Calu3 (cell line): ENCODE measurements around the gene MYO10. TPM values are rescaled to one million over a fixed set of nuclear protein-coding genes. Genes with fewer than 3 reads are reported as not detected.
A peak's percentile ranks its signal among the peaks of the same experiment; 100 is the strongest.
"Not testable (repeated sequence)": the region's sequence is repeated elsewhere in the genome, so short reads cannot be mapped to it uniquely, and the experiment has no call there.

Experiments used
- Bru-seq: library from RNA; stranded (reverse); fragments of 400-500 nt; gene quantifications from one replicate; lab custom pipeline; 2021; lab: Mats Ljungman, UMichigan
- BruChase-seq, 2 experiments: library from RNA; stranded (reverse); fragments of 400-500 nt; gene quantifications; one replicate each; lab custom pipeline; 2021; lab: Mats Ljungman, UMichigan
- BruUV-seq: library from RNA; stranded (reverse); fragments of 400-500 nt; replicated peaks from 2 replicates; lab custom pipeline; 2021; lab: Mats Ljungman, UMichigan
- CTCF ChIA-PET: fragments of 300-600 bp; sonication (Branson Sonifier 250); formaldehyde crosslinking; loops from one replicate; lab custom pipeline; 2022; ENCODE audit warnings: antibody characterized with exemption; lab: Charles Lee
- DNase-seq: peaks from one replicate; pipeline ENCODE4 v3.0.0; 2022
- H3K27ac Mint-ChIP-seq: one replicate; pipeline ENCODE4 v1.8.0; 2022; ENCODE audit warnings: mixed read lengths; ENCODE audit not compliant: unreplicated experiment
- H3K27me3 Mint-ChIP-seq: one replicate; pipeline ENCODE4 v1.8.0; 2022; ENCODE audit warnings: mixed read lengths; ENCODE audit not compliant: unreplicated experiment
- H3K36me3 Mint-ChIP-seq: one replicate; pipeline ENCODE4 v1.8.0; 2022; ENCODE audit warnings: mild to moderate bottlenecking, moderate library complexity, mixed read lengths; ENCODE audit not compliant: insufficient read depth, unreplicated experiment
- H3K4me1 Mint-ChIP-seq: one replicate; pipeline ENCODE4 v1.8.0; 2022; ENCODE audit warnings: mild to moderate bottlenecking, low read depth, mixed read lengths; ENCODE audit not compliant: unreplicated experiment
- H3K4me3 Mint-ChIP-seq: one replicate; pipeline ENCODE4 v1.8.0; 2022; ENCODE audit warnings: mild to moderate bottlenecking, low read depth, moderate library complexity, mixed read lengths; ENCODE audit not compliant: unreplicated experiment
- H3K9me3 Mint-ChIP-seq: one replicate; pipeline ENCODE4 v1.8.0; 2022; ENCODE audit warnings: low read depth, mixed read lengths; ENCODE audit not compliant: unreplicated experiment
- CTCF ChIP-seq: fragments of 200-600 bp; IDR thresholded peaks from one replicate; pipeline ENCODE4 v1.8.0; 2022; ENCODE audit warnings: antibody characterized with exemption; ENCODE audit not compliant: unreplicated experiment
- intact Hi-C: fragments of 100-400 bp; cut with micrococcal nuclease; formaldehyde crosslinking; loops from one replicate; pipeline ENCODE4 v1.10.0; 2022; ENCODE audit not compliant: unreplicated experiment
- long read RNA-seq: library from polyadenylated mRNA; stranded (forward); transcript quantifications from one replicate; pipeline ENCODE4 v2.0.0, GENCODE V29; 2022
- total RNA-seq: library from RNA; stranded (reverse); gene quantifications from 2 replicates; pipeline ENCODE4 v1.2.3, GENCODE V29; 2022

Gene MYO10
- 69.6 and 101 TPM in 2 replicates for total RNA-seq
- percentile 89 among the genes with signal in this experiment for Bru-seq, nascent RNA
- percentile 86 among the genes with signal in this experiment for BruChase-seq, experiment 1, labeled RNA remaining after a 6-hour chase
- percentile 82 among the genes with signal in this experiment for BruChase-seq, experiment 2, labeled RNA remaining after a 2-hour chase
- long read RNA-seq, full-length matches to known transcripts, result 13 of 37 reads
- long read RNA-seq, partial matches to known transcripts, result 11 of 37 reads
- long read RNA-seq, other reads (novel, unspliced or antisense), result 13 of 37 reads

GRCh38 chr5:16936150-16936988 is at the start of gene MYO10:
TSS of gene MYO10 (minus strand) at chr5:16936288. CDS start at chr5:16935808, 480 bp downstream.
- Mint-ChIP-seq H3K27me3 (peaks cover 13% of the 10 kb centered on the region), H3K27ac (peak within 1 kb of the TSS; percentile 83), H3K4me1 (peaks cover 22% of the 10 kb centered on the region), H3K9me3 (no peaks in the 10 kb centered on the region), H3K4me3 (peak within 1 kb of the TSS; percentile 97), H3K36me3 (peaks cover 44% of the 10 kb centered on the region)
- intact Hi-C loops, result loop anchor here (5.0 kb wide), 1 partner anchor 56 kb away; no protein-coding TSS in a partner anchor
- TSS peak; percentile 93 for BruUV-seq
- DNase-seq, result peak; percentile 80
- no peak for TF ChIP-seq CTCF
- CTCF ChIA-PET, result interaction anchor here (0.6 to 1.9 kb wide), 8 partner anchors 17 to 259 kb away, joined by 3 to 18 read pairs (median 4); no protein-coding TSS in a partner anchor

- CTCF ChIA-PET, intact Hi-C loops: not testable (repeated sequence)
These were observed 49.2 kb upstream of the MYO10 start for GRCh38 chr5:16985304-16985703.

DNA sequence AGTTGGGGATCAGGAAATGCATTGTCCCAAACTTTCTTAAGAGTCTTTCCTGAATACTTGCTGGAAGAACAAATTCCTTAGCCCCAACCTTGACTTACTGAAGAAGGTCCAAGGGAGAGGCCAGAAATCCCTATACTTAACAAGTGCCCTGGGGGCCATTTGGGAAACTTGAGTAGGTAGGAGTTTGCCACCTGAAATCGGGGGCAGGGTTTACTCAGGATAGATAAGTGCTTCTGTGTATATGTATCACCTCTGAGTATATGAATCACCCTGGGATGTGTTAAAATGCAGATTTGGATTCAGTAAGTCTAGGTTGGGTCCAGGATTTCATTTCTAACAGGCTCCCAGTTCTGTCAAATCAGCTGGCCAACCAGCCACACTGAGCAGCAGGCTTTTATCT is 47.9 kb upstream of the MYO10 start:
- intact Hi-C loops, result no loop called here
- H3K4me1 Mint-ChIP-seq, result peaks cover 21% of the 10 kb centered on the region
- TF ChIP-seq CTCF, result no peak
- H3K4me3 Mint-ChIP-seq, result no peak overlapping the region
- no peak overlapping the region for H3K27ac Mint-ChIP-seq
- no TSS peak for BruUV-seq
- H3K9me3 Mint-ChIP-seq, result no peaks in the 10 kb centered on the region
- H3K36me3 Mint-ChIP-seq, result peaks cover 5% of the 10 kb centered on the region
- CTCF ChIA-PET, result no interaction called here
- H3K27me3 Mint-ChIP-seq, result no peaks in the 10 kb centered on the region
- DNase-seq, result no peak

More at GRCh38 chr5:16985304-16985703, 49.2 kb upstream of the MYO10 start:
- not testable (repeated sequence) for H3K27me3 Mint-ChIP-seq, H3K27ac Mint-ChIP-seq, BruUV-seq, H3K4me3 Mint-ChIP-seq, H3K9me3 Mint-ChIP-seq, DNase-seq, H3K36me3 Mint-ChIP-seq
- H3K4me1 Mint-ChIP-seq, result peaks cover 21% of the 10 kb centered on the region

DNA sequence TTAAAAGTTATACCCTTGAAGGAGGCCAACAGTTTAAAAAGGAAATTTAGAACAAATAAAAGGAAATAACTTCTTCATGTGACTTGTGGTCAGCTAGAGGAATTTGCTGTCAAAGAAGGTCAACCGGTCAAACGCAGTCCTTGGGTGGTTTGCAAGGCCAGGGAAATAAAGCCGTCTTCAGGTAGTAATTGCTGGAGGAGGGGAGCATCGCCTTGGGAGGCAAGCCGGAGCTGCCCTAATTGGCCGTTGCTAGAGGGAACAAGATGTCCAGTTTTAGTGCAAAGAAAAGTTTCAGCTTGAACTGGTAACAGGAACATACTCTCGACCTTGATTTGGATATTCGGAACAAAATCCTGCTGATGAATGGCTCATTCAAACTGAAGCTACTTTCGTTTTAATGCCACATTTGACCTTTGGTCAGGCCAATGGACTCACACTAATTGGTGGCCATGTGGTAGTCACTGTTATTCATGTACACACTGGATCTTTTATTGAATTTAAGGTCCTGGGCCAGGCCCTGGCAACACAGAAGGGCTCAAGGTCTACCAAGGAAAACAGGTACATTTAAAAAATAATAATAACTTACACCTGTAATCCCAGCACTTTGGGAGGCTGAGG is 47.0 kb upstream of the MYO10 start:
- Mint-ChIP-seq H3K4me3 (peak overlapping the region; percentile 36), H3K27ac (no peak overlapping the region), H3K27me3 (no peaks in the 10 kb centered on the region), H3K4me1 (peaks cover 20% of the 10 kb centered on the region), H3K9me3 (no peaks in the 10 kb centered on the region), H3K36me3 (peaks cover 5% of the 10 kb centered on the region)
- no TSS peak for BruUV-seq
- DNase-seq, result peak; percentile 56
- intact Hi-C loops, result no loop called here
- CTCF ChIA-PET, result no interaction called here
- no peak for TF ChIP-seq CTCF
